HG03135 (cell line): ENCODE data around the gene PTPRN2.

ENCODE experiments used
- ATAC-seq: cut with Tn5 transposase; IDR thresholded peaks from one replicate; pipeline ENCODE4 v1.9.1; 2021; ENCODE audit warnings: mild to moderate bottlenecking, moderate library complexity; ENCODE audit not compliant: unreplicated experiment

Gene PTPRN2

GRCh38 chr7:158018098-158018762 lies 569.4 kb downstream of the PTPRN2 start:
- ATAC-seq = no peak

- no peak for ATAC-seq
Measured at GRCh38 chr7:158017111-158018097, 570.2 kb downstream of the PTPRN2 start.

- no peak for ATAC-seq
Measured at GRCh38 chr7:158016180-158017097, 571.2 kb downstream of the PTPRN2 start.

- no peak for ATAC-seq
Measured at GRCh38 chr7:158015403-158016179, 572.0 kb downstream of the PTPRN2 start.

GRCh38 chr7:158014976-158015375 lies 572.6 kb downstream of the PTPRN2 start:
- ATAC-seq = no peak

- ATAC-seq = no peak
Measured at GRCh38 chr7:158013085-158013668, 574.4 kb downstream of the PTPRN2 start.

GRCh38 chr7:158011941-158012340 lies 575.7 kb downstream of the PTPRN2 start:
- no peak for ATAC-seq

- ATAC-seq = no peak
Measured at GRCh38 chr7:158010961-158011693, 576.5 kb downstream of the PTPRN2 start.

GRCh38 chr7:158009886-158010285 lies 577.7 kb downstream of the PTPRN2 start:
- ATAC-seq = no peak

GRCh38 chr7:158008267-158008666 lies 579.4 kb downstream of the PTPRN2 start:
- ATAC-seq = no peak

GRCh38 chr7:158007697-158008257 lies 579.8 kb downstream of the PTPRN2 start:
- no peak for ATAC-seq

- ATAC-seq = no peak
Measured at GRCh38 chr7:158006841-158007696, 580.6 kb downstream of the PTPRN2 start.

GRCh38 chr7:158005531-158005930 lies 582.1 kb downstream of the PTPRN2 start:
- ATAC-seq = no peak

- ATAC-seq = no peak
Measured at GRCh38 chr7:158004123-158004490, 583.5 kb downstream of the PTPRN2 start.

- ATAC-seq = no peak
Measured at GRCh38 chr7:158003441-158004122, 584.0 kb downstream of the PTPRN2 start.

- ATAC-seq = no peak
Measured at GRCh38 chr7:158002486-158003080, 585.0 kb downstream of the PTPRN2 start.
